HL-60 (cell line): Measurements from ENCODE around the gene CACNA1D.

ENCODE experiments used
- DNase-seq, 2 experiments: peaks; one replicate each; pipeline ENCODE4 v3.0.0-alpha.2; 2010 to 2020; ENCODE audit warnings: low read depth in 1 of 2, low spot score in 1 of 2
- H3K27ac ChIP-seq: fragments of 250-450 bp; sonication (Bioruptor Pico); replicated peaks from 2 replicates; pipeline ENCODE4 v1.5.1; 2020; ENCODE audit warnings: mild to moderate bottlenecking, moderate library complexity
- H3K27me3 ChIP-seq: fragments of 250-450 bp; sonication (Bioruptor Pico); 2 replicates; pipeline ENCODE4 v1.5.1; 2021; ENCODE audit warnings: mild to moderate bottlenecking, moderate library complexity; ENCODE audit not compliant: insufficient read depth, poor library complexity, severe bottlenecking
- H3K4me3 ChIP-seq: replicated peaks from 2 replicates; pipeline ENCODE4 v1.5.1; 2011; ENCODE audit warnings: mild to moderate bottlenecking, control low read depth, low read length; ENCODE audit not compliant: insufficient read depth
- CTCF ChIP-seq: IDR thresholded peaks from one replicate; pipeline ENCODE4 v1.5.1; 2011; ENCODE audit warnings: low read length, control low read depth, inconsistent platforms; ENCODE audit not compliant: insufficient read depth
- GABPA ChIP-seq: IDR thresholded peaks from 2 replicates; pipeline ENCODE4 v1.6.1; 2012; ENCODE audit warnings: low read depth
- POLR2AphosphoS5 ChIP-seq: IDR thresholded peaks from 2 replicates; pipeline ENCODE4 v1.6.1; 2012; ENCODE audit warnings: low read depth
- SPI1 ChIP-seq: IDR thresholded peaks from 2 replicates; pipeline ENCODE4 v1.6.1; 2012; ENCODE audit warnings: low read depth, mild to moderate bottlenecking, borderline replicate concordance
- TF ChIP-seq, protein P1 (sequence below): IDR thresholded peaks from 2 replicates; pipeline ENCODE4 v1.6.1; 2012; ENCODE audit warnings: low read depth; ENCODE audit not compliant: insufficient replicate concordance

Gene CACNA1D

GRCh38 chr3:53787016-53787415, 292.6 kb downstream of the CACNA1D start:
- no peak overlapping the region for H3K27ac ChIP-seq
- TF ChIP-seq, protein P1, sequence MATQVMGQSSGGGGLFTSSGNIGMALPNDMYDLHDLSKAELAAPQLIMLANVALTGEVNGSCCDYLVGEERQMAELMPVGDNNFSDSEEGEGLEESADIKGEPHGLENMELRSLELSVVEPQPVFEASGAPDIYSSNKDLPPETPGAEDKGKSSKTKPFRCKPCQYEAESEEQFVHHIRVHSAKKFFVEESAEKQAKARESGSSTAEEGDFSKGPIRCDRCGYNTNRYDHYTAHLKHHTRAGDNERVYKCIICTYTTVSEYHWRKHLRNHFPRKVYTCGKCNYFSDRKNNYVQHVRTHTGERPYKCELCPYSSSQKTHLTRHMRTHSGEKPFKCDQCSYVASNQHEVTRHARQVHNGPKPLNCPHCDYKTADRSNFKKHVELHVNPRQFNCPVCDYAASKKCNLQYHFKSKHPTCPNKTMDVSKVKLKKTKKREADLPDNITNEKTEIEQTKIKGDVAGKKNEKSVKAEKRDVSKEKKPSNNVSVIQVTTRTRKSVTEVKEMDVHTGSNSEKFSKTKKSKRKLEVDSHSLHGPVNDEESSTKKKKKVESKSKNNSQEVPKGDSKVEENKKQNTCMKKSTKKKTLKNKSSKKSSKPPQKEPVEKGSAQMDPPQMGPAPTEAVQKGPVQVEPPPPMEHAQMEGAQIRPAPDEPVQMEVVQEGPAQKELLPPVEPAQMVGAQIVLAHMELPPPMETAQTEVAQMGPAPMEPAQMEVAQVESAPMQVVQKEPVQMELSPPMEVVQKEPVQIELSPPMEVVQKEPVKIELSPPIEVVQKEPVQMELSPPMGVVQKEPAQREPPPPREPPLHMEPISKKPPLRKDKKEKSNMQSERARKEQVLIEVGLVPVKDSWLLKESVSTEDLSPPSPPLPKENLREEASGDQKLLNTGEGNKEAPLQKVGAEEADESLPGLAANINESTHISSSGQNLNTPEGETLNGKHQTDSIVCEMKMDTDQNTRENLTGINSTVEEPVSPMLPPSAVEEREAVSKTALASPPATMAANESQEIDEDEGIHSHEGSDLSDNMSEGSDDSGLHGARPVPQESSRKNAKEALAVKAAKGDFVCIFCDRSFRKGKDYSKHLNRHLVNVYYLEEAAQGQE: no peak
- no peak for TF ChIP-seq GABPA
- TF ChIP-seq POLR2AphosphoS5: no peak
- no peak for TF ChIP-seq SPI1
- no peak for TF ChIP-seq CTCF
- no peak overlapping the region for H3K4me3 ChIP-seq
- peaks cover 3% of the 10 kb centered on the region for H3K27me3 ChIP-seq
- no peak for DNase-seq

GRCh38 chr3:53788038-53788437, 293.6 kb downstream of the CACNA1D start:
- TF ChIP-seq SPI1: no peak
- TF ChIP-seq, protein P1: no peak
- no peaks in the 10 kb centered on the region for H3K27me3 ChIP-seq
- H3K4me3 ChIP-seq: no peak overlapping the region
- H3K27ac ChIP-seq: no peak overlapping the region
- DNase-seq: no peak

GRCh38 chr3:53789459-53789858, 295.0 kb downstream of the CACNA1D start:
- DNase-seq: no peak
- no peak overlapping the region for H3K4me3 ChIP-seq
- no peak for TF ChIP-seq SPI1
- H3K27me3 ChIP-seq: no peaks in the 10 kb centered on the region
- H3K27ac ChIP-seq: no peak overlapping the region

GRCh38 chr3:53790470-53790869, 296.1 kb downstream of the CACNA1D start:
- Histone ChIP-seq H3K4me3 (no peak overlapping the region), H3K27ac (no peak overlapping the region), H3K27me3 (peaks cover 4% of the 10 kb centered on the region)
- no peak for DNase-seq
- TF ChIP-seq CTCF (no peak), POLR2AphosphoS5 (no peak), SPI1 (no peak), GABPA (no peak)
- TF ChIP-seq, protein P1: no peak
